Osteoblast (primary cell): ENCODE results near the gene SORBS1. TPM values are rescaled to one million over a fixed set of nuclear protein-coding genes. Genes with fewer than 3 reads are reported as not detected.

Experiments
- DNase-seq: peaks from one replicate; pipeline ENCODE4 v3.0.0; 2011; ENCODE audit warnings: low spot score, mixed read lengths; ENCODE audit not compliant: insufficient read length; ENCODE audit errors: missing footprints
- H2AFZ ChIP-seq: 2 replicates; pipeline ENCODE4 v1.6.0; 2011; ENCODE audit warnings: mild to moderate bottlenecking, low read length
- H3K27ac ChIP-seq: 2 replicates; pipeline ENCODE4 v1.5.1; 2011; ENCODE audit warnings: mild to moderate bottlenecking, low read depth, low read length, moderate library complexity
- H3K27me3 ChIP-seq: 2 replicates; pipeline ENCODE4 v1.6.0; 2012; ENCODE audit warnings: mild to moderate bottlenecking, control low read depth, inconsistent platforms, low read length, moderate library complexity; ENCODE audit not compliant: insufficient read depth
- H3K36me3 ChIP-seq: 2 replicates; pipeline ENCODE4 v1.5.1; 2011; ENCODE audit warnings: mild to moderate bottlenecking, low read length, control low read depth, moderate library complexity; ENCODE audit not compliant: insufficient read depth
- H3K4me1 ChIP-seq: 2 replicates; pipeline ENCODE4 v1.5.1; 2011; ENCODE audit warnings: mild to moderate bottlenecking, low read length, control low read depth, moderate library complexity; ENCODE audit not compliant: insufficient read depth
- H3K4me2 ChIP-seq: 2 replicates; pipeline ENCODE4 v1.6.0; 2011; ENCODE audit warnings: mild to moderate bottlenecking, low read length; ENCODE audit not compliant: insufficient read depth
- H3K4me3 ChIP-seq: fragments of 200-600 bp; sonication (generic); 3 replicates; pipeline ENCODE4 v1.5.1; 2012; ENCODE audit warnings: mild to moderate bottlenecking, low read length, inconsistent platforms; ENCODE audit not compliant: insufficient read depth
- H3K79me2 ChIP-seq: 2 replicates; pipeline ENCODE4 v1.6.0; 2012; ENCODE audit warnings: mild to moderate bottlenecking, low read length, control low read depth, inconsistent platforms; ENCODE audit not compliant: insufficient read depth
- H3K9me3 ChIP-seq: 2 replicates; pipeline ENCODE4 v1.5.1; 2011; ENCODE audit warnings: low read depth, low read length, control low read depth
- H4K20me1 ChIP-seq: 2 replicates; pipeline ENCODE4 v1.6.0; 2012; ENCODE audit warnings: mild to moderate bottlenecking, low read length, control low read depth; ENCODE audit not compliant: insufficient read depth
- total RNA-seq: library from RNA; depleted of rRNA; stranded (reverse); fragments of >200 nt; gene quantifications from 2 replicates; pipeline ENCODE4 v1.2.3, GENCODE V29; 2012
- TF ChIP-seq, protein P1 (sequence below): IDR thresholded peaks from 2 replicates; pipeline ENCODE4 v1.5.1; 2011; ENCODE audit warnings: mild to moderate bottlenecking, low read depth, low read length, moderate library complexity; ENCODE audit errors: extremely low read depth

SORBS1 gene
- total RNA-seq, 1 donor: 0.72 TPM

DNA sequence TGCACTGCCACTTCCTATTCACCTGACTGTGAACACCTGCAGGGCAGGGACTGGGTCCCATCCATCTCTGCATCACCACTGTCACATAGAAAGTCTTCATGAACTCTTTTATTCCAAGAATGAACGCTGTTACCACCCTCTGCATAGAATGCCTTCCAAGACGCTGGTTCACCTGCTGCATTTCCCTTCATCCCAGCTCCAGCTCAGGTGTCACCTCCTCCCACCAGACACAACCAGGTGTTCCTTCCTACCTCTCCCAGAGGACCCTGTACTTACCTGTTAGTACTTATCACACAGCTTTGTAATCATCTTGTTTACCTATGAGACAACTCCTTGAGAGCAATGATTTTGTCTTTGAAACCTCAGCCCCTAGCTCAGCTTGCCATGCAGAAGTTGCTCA lies 31.1 kb downstream of the SORBS1 start:
- no peaks in the 10 kb centered on the region for H3K9me3 ChIP-seq
- H3K4me1 ChIP-seq: no peaks in the 10 kb centered on the region
- no peaks in the 10 kb centered on the region for H3K79me2 ChIP-seq
- H2AFZ ChIP-seq: no peak overlapping the region
- no peak for DNase-seq
- no peak overlapping the region for H3K4me3 ChIP-seq
- no peak overlapping the region for H3K27ac ChIP-seq
- TF ChIP-seq, protein P1, sequence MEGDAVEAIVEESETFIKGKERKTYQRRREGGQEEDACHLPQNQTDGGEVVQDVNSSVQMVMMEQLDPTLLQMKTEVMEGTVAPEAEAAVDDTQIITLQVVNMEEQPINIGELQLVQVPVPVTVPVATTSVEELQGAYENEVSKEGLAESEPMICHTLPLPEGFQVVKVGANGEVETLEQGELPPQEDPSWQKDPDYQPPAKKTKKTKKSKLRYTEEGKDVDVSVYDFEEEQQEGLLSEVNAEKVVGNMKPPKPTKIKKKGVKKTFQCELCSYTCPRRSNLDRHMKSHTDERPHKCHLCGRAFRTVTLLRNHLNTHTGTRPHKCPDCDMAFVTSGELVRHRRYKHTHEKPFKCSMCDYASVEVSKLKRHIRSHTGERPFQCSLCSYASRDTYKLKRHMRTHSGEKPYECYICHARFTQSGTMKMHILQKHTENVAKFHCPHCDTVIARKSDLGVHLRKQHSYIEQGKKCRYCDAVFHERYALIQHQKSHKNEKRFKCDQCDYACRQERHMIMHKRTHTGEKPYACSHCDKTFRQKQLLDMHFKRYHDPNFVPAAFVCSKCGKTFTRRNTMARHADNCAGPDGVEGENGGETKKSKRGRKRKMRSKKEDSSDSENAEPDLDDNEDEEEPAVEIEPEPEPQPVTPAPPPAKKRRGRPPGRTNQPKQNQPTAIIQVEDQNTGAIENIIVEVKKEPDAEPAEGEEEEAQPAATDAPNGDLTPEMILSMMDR: no peak
- no peak overlapping the region for H3K4me2 ChIP-seq
- H3K27me3 ChIP-seq: peaks cover 1% of the 10 kb centered on the region
- H3K36me3 ChIP-seq: no peaks in the 10 kb centered on the region
- no peaks in the 10 kb centered on the region for H4K20me1 ChIP-seq

DNA sequence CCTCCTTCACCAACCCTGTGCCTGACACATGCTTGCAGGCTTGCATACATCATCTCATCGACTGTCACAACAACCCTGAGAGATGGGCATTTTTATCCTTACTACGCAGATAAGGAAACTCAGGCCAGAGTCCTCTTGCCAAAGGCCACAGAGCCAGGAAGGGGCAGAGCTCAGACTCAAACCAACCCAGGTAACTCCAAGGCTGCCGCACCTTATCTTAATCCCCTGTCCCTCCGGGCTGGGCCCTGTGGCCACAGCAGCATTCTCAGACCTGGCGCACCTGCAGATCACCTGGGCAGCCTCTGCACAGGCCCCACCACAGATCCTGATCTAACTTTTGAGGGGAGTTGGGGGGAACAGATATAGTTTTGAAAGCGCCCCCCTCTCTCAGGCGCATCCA lies 35.1 kb downstream of the SORBS1 start:
- no peak for DNase-seq
- Histone ChIP-seq H3K36me3 (no peaks in the 10 kb centered on the region), H3K27me3 (peaks cover 4% of the 10 kb centered on the region), H4K20me1 (no peaks in the 10 kb centered on the region), H3K4me2 (no peak overlapping the region), H3K79me2 (no peaks in the 10 kb centered on the region), H3K4me1 (no peaks in the 10 kb centered on the region), H3K27ac (no peak overlapping the region), H3K4me3 (no peak overlapping the region), H3K9me3 (no peaks in the 10 kb centered on the region), H2AFZ (no peak overlapping the region)
- TF ChIP-seq, protein P1: no peak

DNA sequence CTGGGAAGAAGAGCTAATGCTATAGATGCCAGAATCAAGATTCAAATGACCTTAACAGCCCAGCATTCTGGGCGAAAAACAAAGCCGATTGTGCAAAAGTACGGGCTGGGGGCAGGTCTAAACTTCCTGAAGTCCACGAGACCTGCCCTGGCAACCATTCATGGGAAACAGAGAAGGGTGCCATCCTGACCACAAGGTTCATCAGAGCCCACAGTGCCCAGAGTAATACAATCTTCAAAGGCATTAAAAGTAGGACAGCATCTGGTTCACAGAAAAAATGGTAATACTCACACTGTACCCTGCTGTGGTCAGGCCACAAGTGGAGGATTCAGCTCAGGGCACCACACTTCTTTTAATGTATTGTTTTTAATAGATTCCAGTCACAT lies 36.1 kb downstream of the SORBS1 start:
- H4K20me1 ChIP-seq: no peaks in the 10 kb centered on the region
- no peaks in the 10 kb centered on the region for H3K79me2 ChIP-seq
- DNase-seq: no peak
- no peaks in the 10 kb centered on the region for H3K36me3 ChIP-seq
- H3K27ac ChIP-seq: no peak overlapping the region
- no peaks in the 10 kb centered on the region for H3K9me3 ChIP-seq
- no peaks in the 10 kb centered on the region for H3K4me1 ChIP-seq
- H2AFZ ChIP-seq: no peak overlapping the region
- TF ChIP-seq, protein P1: no peak
- no peak overlapping the region for H3K4me3 ChIP-seq
- H3K4me2 ChIP-seq: no peak overlapping the region
- H3K27me3 ChIP-seq: peaks cover 4% of the 10 kb centered on the region

GRCh38 chr10:95524358-95525032 lies 36.7 kb downstream of the SORBS1 start:
- Histone ChIP-seq H3K79me2 (no peaks in the 10 kb centered on the region), H3K4me3 (no peak overlapping the region), H3K36me3 (no peaks in the 10 kb centered on the region), H4K20me1 (no peaks in the 10 kb centered on the region), H3K27ac (no peak overlapping the region), H3K4me2 (no peak overlapping the region), H3K27me3 (peaks cover 4% of the 10 kb centered on the region), H2AFZ (no peak overlapping the region), H3K4me1 (no peaks in the 10 kb centered on the region), H3K9me3 (no peaks in the 10 kb centered on the region)
- DNase-seq: no peak
- TF ChIP-seq, protein P1: no peak
